ENCODE measurements around the gene CHRM5. TPM values are rescaled to one million over a fixed set of nuclear protein-coding genes. Genes with fewer than 3 reads are reported as not detected.
A peak's percentile ranks its signal among the peaks of the same experiment; 100 is the strongest.

Gene CHRM5
- total and polyA plus RNA-seq, 9 of the 15 experiments (the other 6 are each of a cell fraction or from before 2014, with no cell fraction given), result not detected

GRCh38 chr15:34101366-34102174 is 133.3 kb downstream of the CHRM5 start, which contains the start of the genes EMC7 and PGBD4 (continued):
- no peak for TF ChIP-seq ZNF695 (CRISPR knock-in tag; IDR thresholded peaks at IDR 0.05)
- TF ChIP-seq ZFP30 (CRISPR knock-in tag; IDR thresholded peaks at IDR 0.05; ENCODE audit: borderline replicate concordance), result no peak
- no peak for TF ChIP-seq HDAC8 (tag; IDR thresholded peaks at IDR 0.05)
- TF ChIP-seq DIDO1 (tag; IDR thresholded peaks at IDR 0.05; ENCODE audit: low read depth), result peak; percentile 41; the same call in 1 of the 2 replicates
- no peak for TF ChIP-seq SMARCA5 (IDR thresholded peaks at IDR 0.05)
- no peak for TF ChIP-seq GTF2B (IDR thresholded peaks at IDR 0.05; ENCODE audit: extremely low read depth, insufficient read length)
- TF ChIP-seq ZNF280A (IDR thresholded peaks at IDR 0.05; ENCODE audit: low read depth, partially characterized antibody), result no peak
- no peak for TF ChIP-seq ZNF3 (CRISPR knock-in tag; IDR thresholded peaks at IDR 0.05)
- TF ChIP-seq NCOA1 (IDR thresholded peaks at IDR 0.05; ENCODE audit: low read depth), result no peak
- peak; percentile 59 for TF ChIP-seq CCNT2 (IDR thresholded peaks at IDR 0.05; ENCODE audit: borderline replicate concordance, extremely low read depth, insufficient read length, low read depth, low read length)
- TF ChIP-seq E2F6 (IDR thresholded peaks at IDR 0.05; ENCODE audit: borderline replicate concordance in 1 of 2, extremely low read depth in 1 of 2, insufficient read depth in 1 of 2, insufficient read length in 1 of 2, low read depth in 1 of 2, low read length in 1 of 2, poor library complexity in 1 of 2, severe bottlenecking in 1 of 2), result peak; percentile 76 to 81
- no peak for TF ChIP-seq CBFA2T3 (IDR thresholded peaks at IDR 0.05)
- TF ChIP-seq GTF2E2 (tag; IDR thresholded peaks at IDR 0.05), result peak; percentile 64; the same call in 1 of the 2 replicates
- TF ChIP-seq TARDBP (IDR thresholded peaks at IDR 0.05), result no peak; the same call in 1 of the 2 replicates
- TF ChIP-seq ELF2 (CRISPR knock-in tag; IDR thresholded peaks at IDR 0.05), result peak; percentile 100
- no peak for TF ChIP-seq HDGF (IDR thresholded peaks at IDR 0.05)
- no peak for TF ChIP-seq ZNF511 (CRISPR knock-in tag; IDR thresholded peaks at IDR 0.05)
- no peak for TF ChIP-seq ZEB2 (IDR thresholded peaks at IDR 0.05)
- TF ChIP-seq ELF4 (CRISPR knock-in tag; IDR thresholded peaks at IDR 0.05), result peak; percentile 84
- peak; percentile 52; the same call in 1 of the 2 replicates for TF ChIP-seq LCOR (CRISPR knock-in tag; IDR thresholded peaks at IDR 0.05)
- TF ChIP-seq SMARCE1 (IDR thresholded peaks at IDR 0.05), result no peak; the same call in 1 of the 2 replicates
- no peak for TF ChIP-seq SFPQ (IDR thresholded peaks at IDR 0.05; ENCODE audit: low read depth, low read length)

All from K562 (cell line).